A549 (cell line): ENCODE results near the gene RHCE.

Source experiments
- CEBPB ChIP-seq, 2 experiments: fragments of >200 bp in 1 of 2; sonication (Bioruptor Twin) in 1 of 2; formaldehyde crosslinking in 1 of 2; IDR thresholded peaks; 2 replicates each; pipeline ENCODE4 v1.6.1; 2012 to 2016
- CHD4 ChIP-seq: fragments of 200-600 bp; sonication (generic); IDR thresholded peaks from 2 replicates; pipeline ENCODE4 v1.6.1; 2016; ENCODE audit warnings: antibody characterized with exemption, mild to moderate bottlenecking, borderline replicate concordance
- MAFK ChIP-seq: fragments of 450-650 bp; IDR thresholded peaks from 2 replicates; pipeline ENCODE4 v1.6.1; 2014; ENCODE audit not compliant: partially characterized antibody
- MAZ ChIP-seq: fragments of 150-350 bp; IDR thresholded peaks from 2 replicates; pipeline ENCODE4 v1.6.1; 2014; ENCODE audit warnings: antibody characterized with exemption, low read depth, low read length, borderline replicate concordance
- POLR2A ChIP-seq: IDR thresholded peaks from 2 replicates; pipeline ENCODE4 v1.6.1; 2012; ENCODE audit warnings: mild to moderate bottlenecking, low read length
- RAD21 ChIP-seq, 2 experiments: fragments of >200 bp in 1 of 2; sonication (Bioruptor Twin) in 1 of 2; formaldehyde crosslinking in 1 of 2; IDR thresholded peaks in 1 of 2; conservative IDR thresholded peaks in 1 of 2; 2 replicates in 1 of 2; 3 replicates in 1 of 2; pipeline ENCODE4 v1.6.1; 2012 to 2018; ENCODE audit warnings: inconsistent platforms in 1 of 2
- TFCP2L1 ChIP-seq: fragments of 250-450 bp; sonication (Bioruptor Pico); IDR thresholded peaks from 2 replicates; pipeline ENCODE4 v1.5.0; 2021; ENCODE audit warnings: mild to moderate bottlenecking
- TF ChIP-seq, protein P1 (sequence below): fragments of >200 bp; sonication (Bioruptor Twin); formaldehyde crosslinking; IDR thresholded peaks from 3 replicates; pipeline ENCODE4 v1.5.1; 2016

DNA sequence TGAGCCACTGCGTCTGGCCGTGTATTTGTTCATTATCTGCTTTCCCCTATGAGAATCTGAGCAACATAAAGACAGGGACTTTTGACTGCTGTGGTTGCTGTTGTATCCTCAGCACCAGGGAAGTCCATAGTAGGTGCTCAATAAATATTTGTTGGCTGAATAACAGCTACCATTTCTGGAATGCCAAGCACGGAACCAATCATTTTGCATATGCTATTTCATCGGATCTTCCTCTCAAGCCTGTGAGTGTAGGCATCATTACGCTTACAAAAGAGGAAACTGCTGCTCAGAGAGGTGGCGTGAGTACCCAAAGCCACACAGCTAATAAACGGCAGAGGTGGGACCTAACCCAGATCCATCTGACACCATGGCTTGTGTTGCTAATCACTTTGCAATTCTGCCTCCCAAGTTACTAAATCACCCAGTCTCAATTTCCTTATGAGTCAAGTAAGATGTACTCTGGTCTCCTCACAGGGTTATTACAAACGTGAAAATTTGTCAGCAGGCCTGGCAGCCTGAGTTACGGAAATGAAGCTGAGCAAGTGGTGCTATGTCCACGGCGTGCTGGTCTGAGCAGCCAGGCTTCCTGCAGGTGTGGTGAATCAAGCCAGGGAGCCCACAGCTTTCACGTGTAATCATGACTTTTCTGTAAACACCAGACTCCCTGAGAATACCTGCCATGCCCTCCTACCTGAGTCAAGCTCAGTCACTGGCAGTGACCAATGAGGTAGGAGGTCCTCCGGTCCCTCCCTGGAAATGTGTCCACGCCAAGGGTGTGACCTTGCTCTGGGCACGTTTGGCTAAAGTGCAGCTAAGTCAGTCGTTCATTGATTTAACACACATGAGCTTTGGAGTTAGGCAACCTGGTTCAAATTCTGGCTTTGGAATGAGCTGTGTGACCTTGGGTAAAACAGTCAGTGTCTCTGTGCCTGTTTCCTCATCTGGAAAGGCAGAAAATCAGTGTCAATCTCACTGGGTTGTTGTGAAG, 4.8 kb upstream of the RHCE start:
- TF ChIP-seq, protein P1, sequence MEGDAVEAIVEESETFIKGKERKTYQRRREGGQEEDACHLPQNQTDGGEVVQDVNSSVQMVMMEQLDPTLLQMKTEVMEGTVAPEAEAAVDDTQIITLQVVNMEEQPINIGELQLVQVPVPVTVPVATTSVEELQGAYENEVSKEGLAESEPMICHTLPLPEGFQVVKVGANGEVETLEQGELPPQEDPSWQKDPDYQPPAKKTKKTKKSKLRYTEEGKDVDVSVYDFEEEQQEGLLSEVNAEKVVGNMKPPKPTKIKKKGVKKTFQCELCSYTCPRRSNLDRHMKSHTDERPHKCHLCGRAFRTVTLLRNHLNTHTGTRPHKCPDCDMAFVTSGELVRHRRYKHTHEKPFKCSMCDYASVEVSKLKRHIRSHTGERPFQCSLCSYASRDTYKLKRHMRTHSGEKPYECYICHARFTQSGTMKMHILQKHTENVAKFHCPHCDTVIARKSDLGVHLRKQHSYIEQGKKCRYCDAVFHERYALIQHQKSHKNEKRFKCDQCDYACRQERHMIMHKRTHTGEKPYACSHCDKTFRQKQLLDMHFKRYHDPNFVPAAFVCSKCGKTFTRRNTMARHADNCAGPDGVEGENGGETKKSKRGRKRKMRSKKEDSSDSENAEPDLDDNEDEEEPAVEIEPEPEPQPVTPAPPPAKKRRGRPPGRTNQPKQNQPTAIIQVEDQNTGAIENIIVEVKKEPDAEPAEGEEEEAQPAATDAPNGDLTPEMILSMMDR: no peak
- TF ChIP-seq MAZ (no peak), CEBPB (IDR thresholded peaks at IDR 0.05) (no peak), TFCP2L1 (CRISPR knock-in tag) (no peak), POLR2A (no peak), CHD4 (no peak), RAD21 (conservative IDR thresholded peaks at IDR 0.05 in 1 of 2, IDR thresholded peaks at IDR 0.05 in 1 of 2) (no peak), MAFK (no peak)
